Measurements from ENCODE around the gene KCNV2.

- TF ChIP-seq CTCF (conservative IDR thresholded peaks at IDR 0.05) (no peak), ZFX (IDR thresholded peaks at IDR 0.05) (no peak)
These were observed 6.2 kb downstream of the KCNV2 start for GRCh38 chr9:2723376-2724065.
